H9 (cell line): ENCODE data around the gene SETD7. TPM values are rescaled to one million over a fixed set of nuclear protein-coding genes. Genes with fewer than 3 reads are reported as not detected.

Experiments
- DNase-seq: peaks from one replicate; pipeline ENCODE4 v3.0.0-alpha.2; 2017
- H2AFZ ChIP-seq: one replicate; pipeline ENCODE4 v1.6.1; 2013; ENCODE audit warnings: mild to moderate bottlenecking, low read length, control low read depth, moderate library complexity
- H2AK5ac ChIP-seq: 2 replicates; pipeline ENCODE4 v1.6.1; 2013; ENCODE audit warnings: low read length, control low read depth, mixed read lengths; ENCODE audit not compliant: insufficient read length
- H2BK120ac ChIP-seq: one replicate; pipeline ENCODE4 v1.6.1; 2013; ENCODE audit warnings: low read depth, mild to moderate bottlenecking, low read length, control low read depth, inconsistent platforms; ENCODE audit not compliant: poor library complexity, severe bottlenecking
- H2BK12ac ChIP-seq: 2 replicates; pipeline ENCODE4 v1.6.1; 2013; ENCODE audit warnings: low read length, control low read depth, mixed read lengths, low read depth; ENCODE audit not compliant: insufficient read length
- H2BK15ac ChIP-seq: 2 replicates; pipeline ENCODE4 v1.6.1; 2013; ENCODE audit warnings: low read depth, low read length, control low read depth
- H2BK20ac ChIP-seq: one replicate; pipeline ENCODE4 v1.6.1; 2013; ENCODE audit warnings: low read depth, mild to moderate bottlenecking, low read length, control low read depth, inconsistent platforms; ENCODE audit not compliant: poor library complexity, severe bottlenecking
- H2BK5ac ChIP-seq: 2 replicates; pipeline ENCODE4 v1.6.1; 2013; ENCODE audit warnings: low read length, control low read depth, mixed read lengths; ENCODE audit not compliant: insufficient read length
- H3K14ac ChIP-seq: 2 replicates; pipeline ENCODE4 v1.6.1; 2013; ENCODE audit warnings: low read length, control low read depth; ENCODE audit not compliant: insufficient read depth
- H3K18ac ChIP-seq: 2 replicates; pipeline ENCODE4 v1.6.1; 2013; ENCODE audit warnings: low read depth, mild to moderate bottlenecking, mixed read lengths, low read length, control low read depth; ENCODE audit not compliant: insufficient read length
- H3K23ac ChIP-seq: 2 replicates; pipeline ENCODE4 v1.6.1; 2013; ENCODE audit warnings: low read length, control low read depth, mixed read lengths, low read depth; ENCODE audit not compliant: insufficient read length
- H3K23me2 ChIP-seq: 2 replicates; pipeline ENCODE4 v1.6.1; 2013; ENCODE audit warnings: low read depth, mild to moderate bottlenecking, mixed read lengths, low read length, control low read depth; ENCODE audit not compliant: insufficient read length, poor library complexity, severe bottlenecking
- H3K27ac ChIP-seq: 2 replicates; pipeline ENCODE4 v1.5.1; 2013; ENCODE audit warnings: low read length, control low read depth, mixed read lengths, low read depth; ENCODE audit not compliant: insufficient read length
- H3K27me3 ChIP-seq: 2 replicates; pipeline ENCODE4 v1.6.1; 2013; ENCODE audit warnings: low read length, control low read depth, inconsistent platforms; ENCODE audit not compliant: insufficient read depth
- H3K4ac ChIP-seq: 2 replicates; pipeline ENCODE4 v1.6.1; 2013; ENCODE audit warnings: low read depth, mild to moderate bottlenecking, control low read depth, inconsistent platforms, low read length, moderate library complexity
- H3K4me1 ChIP-seq: 2 replicates; pipeline ENCODE4 v1.6.1; 2013; ENCODE audit warnings: low read length, control low read depth, inconsistent platforms; ENCODE audit not compliant: insufficient read depth
- H3K4me2 ChIP-seq: 2 replicates; pipeline ENCODE4 v1.6.1; 2013; ENCODE audit warnings: low read length, control low read depth, mixed read lengths; ENCODE audit not compliant: insufficient read length, insufficient read depth
- H3K56ac ChIP-seq: 2 replicates; pipeline ENCODE4 v1.6.1; 2013; ENCODE audit warnings: low read depth, mild to moderate bottlenecking, mixed read lengths, low read length, control low read depth; ENCODE audit not compliant: insufficient read length
- H3K79me1 ChIP-seq: 2 replicates; pipeline ENCODE4 v1.6.1; 2013; ENCODE audit warnings: low read depth, mild to moderate bottlenecking, moderate library complexity, low read length, control low read depth, inconsistent platforms; ENCODE audit not compliant: insufficient read depth, poor library complexity, severe bottlenecking
- H3K79me2 ChIP-seq: 2 replicates; pipeline ENCODE4 v1.6.1; 2013; ENCODE audit warnings: low read length, control low read depth, inconsistent platforms; ENCODE audit not compliant: insufficient read depth
- H3K9ac ChIP-seq: 2 replicates; pipeline ENCODE4 v1.6.1; 2013; ENCODE audit warnings: low read length, control low read depth, mixed read lengths; ENCODE audit not compliant: insufficient read length; ENCODE audit errors: extremely low read depth
- H3K9me3 ChIP-seq: one replicate; pipeline ENCODE4 v1.6.1; 2013; ENCODE audit warnings: low read depth, low read length, inconsistent platforms; ENCODE audit not compliant: control insufficient read depth
- H3T11ph ChIP-seq: one replicate; pipeline ENCODE4 v1.6.1; 2013; ENCODE audit warnings: mild to moderate bottlenecking, low read length, control low read depth, inconsistent platforms
- H4K20me1 ChIP-seq: one replicate; pipeline ENCODE4 v1.6.1; 2013; ENCODE audit not compliant: control insufficient read depth, insufficient read length, insufficient read depth
- H4K5ac ChIP-seq: 2 replicates; pipeline ENCODE4 v1.6.1; 2013; ENCODE audit warnings: low read depth, mild to moderate bottlenecking, mixed read lengths, low read length, control low read depth; ENCODE audit not compliant: insufficient read length
- H4K8ac ChIP-seq: replicated peaks from 2 replicates; pipeline ENCODE4 v1.6.1; 2013; ENCODE audit warnings: low read length, control low read depth, mixed read lengths, low read depth; ENCODE audit not compliant: insufficient read length
- H4K91ac ChIP-seq: 2 replicates; pipeline ENCODE4 v1.6.1; 2013; ENCODE audit warnings: low read depth, mild to moderate bottlenecking, moderate library complexity, mixed read lengths, low read length, control low read depth; ENCODE audit not compliant: insufficient read length
- H3K27ac Mint-ChIP-seq, 3 experiments: 2 replicates in 2 of 3; 3 replicates in 1 of 3; pipeline ENCODE4 v1.8.0; 2020 to 2021; ENCODE audit warnings: mixed read lengths in 3 of 3, mild to moderate bottlenecking in 1 of 3, moderate library complexity in 1 of 3
- H3K27me3 Mint-ChIP-seq: 2 replicates; pipeline ENCODE4 v1.8.0; 2021; ENCODE audit warnings: low read depth, mild to moderate bottlenecking, moderate library complexity, mixed read lengths
- H3K36me3 Mint-ChIP-seq, 3 experiments: 2 replicates in 2 of 3; 3 replicates in 1 of 3; pipeline ENCODE4 v1.8.0; 2020 to 2021; ENCODE audit warnings: low read depth in 3 of 3, mixed read lengths in 3 of 3; ENCODE audit not compliant: insufficient read depth in 1 of 3
- H3K4me1 Mint-ChIP-seq, 2 experiments: 2 replicates each; pipeline ENCODE4 v1.8.0; 2020; ENCODE audit warnings: mixed read lengths in 2 of 2
- H3K4me3 Mint-ChIP-seq, 2 experiments: 2 replicates in 1 of 2; 3 replicates in 1 of 2; pipeline ENCODE4 v1.8.0; 2020 to 2021; ENCODE audit warnings: mild to moderate bottlenecking in 2 of 2, mixed read lengths in 2 of 2, moderate library complexity in 1 of 2
- H3K9me3 Mint-ChIP-seq, 2 experiments: 2 replicates in 1 of 2; 3 replicates in 1 of 2; pipeline ENCODE4 v1.8.0; 2020; ENCODE audit warnings: mild to moderate bottlenecking in 2 of 2, mixed read lengths in 2 of 2, moderate library complexity in 1 of 2
- WGBS: extraction: QIAGEN DNeasy Blood & Tissue Kit; methylation state at CpG from one replicate; pipeline ENCODE4 v1.1.7; 2013; ENCODE audit warnings: missing lambda C conversion rate, low lambda C conversion rate, mixed read lengths; ENCODE audit not compliant: insufficient read length; ENCODE audit errors: extremely low coverage; 5-methylcytosine and 5-hydroxymethylcytosine counted together
- total RNA-seq: library from RNA; stranded (reverse); gene quantifications from 2 replicates; pipeline ENCODE4 v1.2.1, GENCODE V29; 2021
- TF ChIP-seq, protein P1 (sequence below): fragments of 200-600 bp; sonication (generic); conservative IDR thresholded peaks from 3 replicates; pipeline ENCODE4 v1.8.0; 2021; ENCODE audit warnings: antibody characterized with exemption, mild to moderate bottlenecking

The SETD7 gene
- total RNA-seq, 1 experiment from 2014 or later = 1.5 TPM

DNA sequence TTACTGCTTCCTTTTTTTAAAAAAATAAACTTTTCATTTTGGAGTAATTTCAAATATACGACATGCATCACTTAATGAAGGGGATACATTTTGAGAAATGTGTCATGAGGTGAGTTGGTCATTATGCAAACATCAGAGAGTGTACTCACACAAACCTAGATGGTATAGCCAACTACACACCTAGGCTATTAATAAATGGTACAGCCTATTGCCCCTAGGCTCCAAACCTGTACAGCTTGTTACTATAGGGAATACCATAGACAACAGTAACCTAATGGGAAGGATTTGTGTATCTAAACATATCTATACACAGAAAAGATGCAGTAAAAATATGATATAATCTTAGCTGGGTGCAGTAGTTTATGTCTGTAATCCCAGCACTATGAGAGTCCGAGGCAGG lies 29.1 kb downstream of the SETD7 start:
- Histone ChIP-seq H3K23me2 (no peaks in the 10 kb centered on the region), H4K91ac (no peak overlapping the region), H2BK20ac (no peak overlapping the region), H3K79me1 (no peaks in the 10 kb centered on the region), H2AK5ac (no peak overlapping the region), H3K79me2 (no peaks in the 10 kb centered on the region), H2BK15ac (no peak overlapping the region), H4K5ac (no peak overlapping the region), H3K56ac (no peak overlapping the region), H3K9me3 (no peaks in the 10 kb centered on the region), H3K27ac (no peak overlapping the region), H3K18ac (no peak overlapping the region), H4K20me1 (no peaks in the 10 kb centered on the region), H3K23ac (no peak overlapping the region), H3K4me1 (no peaks in the 10 kb centered on the region), H2AFZ (no peak overlapping the region), H4K8ac (no peak overlapping the region), H3K4ac (no peak overlapping the region), H3K27me3 (no peaks in the 10 kb centered on the region), H2BK12ac (no peak overlapping the region), H2BK120ac (no peak overlapping the region), H3K14ac (no peak overlapping the region), H2BK5ac (no peak overlapping the region), H3K4me2 (no peak overlapping the region), H3T11ph (no peak overlapping the region), H3K9ac (no peak overlapping the region)
- TF ChIP-seq, protein P1, sequence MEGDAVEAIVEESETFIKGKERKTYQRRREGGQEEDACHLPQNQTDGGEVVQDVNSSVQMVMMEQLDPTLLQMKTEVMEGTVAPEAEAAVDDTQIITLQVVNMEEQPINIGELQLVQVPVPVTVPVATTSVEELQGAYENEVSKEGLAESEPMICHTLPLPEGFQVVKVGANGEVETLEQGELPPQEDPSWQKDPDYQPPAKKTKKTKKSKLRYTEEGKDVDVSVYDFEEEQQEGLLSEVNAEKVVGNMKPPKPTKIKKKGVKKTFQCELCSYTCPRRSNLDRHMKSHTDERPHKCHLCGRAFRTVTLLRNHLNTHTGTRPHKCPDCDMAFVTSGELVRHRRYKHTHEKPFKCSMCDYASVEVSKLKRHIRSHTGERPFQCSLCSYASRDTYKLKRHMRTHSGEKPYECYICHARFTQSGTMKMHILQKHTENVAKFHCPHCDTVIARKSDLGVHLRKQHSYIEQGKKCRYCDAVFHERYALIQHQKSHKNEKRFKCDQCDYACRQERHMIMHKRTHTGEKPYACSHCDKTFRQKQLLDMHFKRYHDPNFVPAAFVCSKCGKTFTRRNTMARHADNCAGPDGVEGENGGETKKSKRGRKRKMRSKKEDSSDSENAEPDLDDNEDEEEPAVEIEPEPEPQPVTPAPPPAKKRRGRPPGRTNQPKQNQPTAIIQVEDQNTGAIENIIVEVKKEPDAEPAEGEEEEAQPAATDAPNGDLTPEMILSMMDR = no peak
- H3K27me3 Mint-ChIP-seq = no peaks in the 10 kb centered on the region
- H3K27ac Mint-ChIP-seq = no peak overlapping the region
- no peak overlapping the region for H3K4me3 Mint-ChIP-seq
- H3K9me3 Mint-ChIP-seq = no peaks in the 10 kb centered on the region
- H3K36me3 Mint-ChIP-seq = no peaks in the 10 kb centered on the region
- H3K4me1 Mint-ChIP-seq = peaks cover 2 to 5% of the 10 kb centered on the region in 2 experiments; a peak in 3 of 4 replicates
- no peak for DNase-seq
- WGBS = no CpG with 5 or more reads among the region's 2 CpGs
